Retinal pigment epithelial cell (primary cell): ENCODE measurements around the gene RRAGC.

ENCODE experiments used
- DNase-seq: peaks from one replicate; pipeline ENCODE4 v3.0.0-alpha.2; 2010; ENCODE audit warnings: low read depth
- H3K4me3 ChIP-seq: 2 replicates; pipeline ENCODE4 v1.5.1; 2011; ENCODE audit warnings: mild to moderate bottlenecking, low read length, control low read depth, moderate library complexity
- TF ChIP-seq, protein P1 (sequence below): conservative IDR thresholded peaks from 2 replicates; pipeline ENCODE4 v1.5.1; 2011; ENCODE audit warnings: low read depth, low read length, control low read depth, inconsistent platforms

The RRAGC gene, protein sequence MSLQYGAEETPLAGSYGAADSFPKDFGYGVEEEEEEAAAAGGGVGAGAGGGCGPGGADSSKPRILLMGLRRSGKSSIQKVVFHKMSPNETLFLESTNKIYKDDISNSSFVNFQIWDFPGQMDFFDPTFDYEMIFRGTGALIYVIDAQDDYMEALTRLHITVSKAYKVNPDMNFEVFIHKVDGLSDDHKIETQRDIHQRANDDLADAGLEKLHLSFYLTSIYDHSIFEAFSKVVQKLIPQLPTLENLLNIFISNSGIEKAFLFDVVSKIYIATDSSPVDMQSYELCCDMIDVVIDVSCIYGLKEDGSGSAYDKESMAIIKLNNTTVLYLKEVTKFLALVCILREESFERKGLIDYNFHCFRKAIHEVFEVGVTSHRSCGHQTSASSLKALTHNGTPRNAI

DNA sequence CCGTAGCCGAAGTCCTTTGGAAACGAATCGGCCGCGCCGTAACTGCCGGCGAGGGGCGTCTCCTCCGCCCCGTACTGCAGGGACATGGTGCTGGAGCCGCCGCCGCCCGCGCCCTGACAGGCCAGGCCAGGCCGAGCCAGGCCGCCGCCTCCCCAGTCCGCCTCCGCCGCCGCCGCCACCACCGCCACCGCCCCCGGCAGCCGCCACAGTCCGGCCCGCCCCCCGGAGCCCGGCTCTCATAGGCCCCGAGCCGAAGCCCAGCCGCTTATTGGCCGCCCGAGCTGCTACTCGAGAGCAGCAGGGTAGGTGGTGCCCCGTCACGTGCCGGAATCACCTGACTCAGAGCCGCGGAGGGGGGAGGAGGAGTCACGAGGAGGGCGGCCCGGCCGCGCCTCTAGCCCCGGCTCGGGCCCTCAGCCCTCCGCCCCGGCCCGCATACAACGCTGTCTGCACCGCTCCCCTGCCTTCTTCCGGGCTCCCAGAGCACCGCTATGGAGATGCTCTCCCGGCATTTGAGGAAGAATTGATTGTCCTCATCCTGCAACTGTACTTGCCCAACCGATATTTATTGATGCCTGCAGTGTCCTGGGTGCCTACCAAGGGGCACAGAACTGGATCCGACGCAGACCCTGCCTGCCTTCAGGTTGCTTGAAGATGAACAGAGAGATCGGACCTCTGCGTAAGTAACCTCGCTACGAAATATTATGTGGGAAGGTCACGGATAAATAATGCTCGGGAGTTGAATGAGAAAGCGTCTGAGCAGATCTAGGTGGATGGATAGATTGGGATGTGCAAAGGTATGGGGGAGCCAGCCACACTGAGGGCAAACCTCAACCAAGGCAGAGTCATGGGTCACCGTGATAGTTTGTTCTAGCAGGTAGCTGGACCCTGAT lies at the start of gene RRAGC:
Gene RRAGC, minus strand, starts transcription at position 212 of the 893 bp plus-strand sequence. Its CDS starts 126 bp downstream, at position 86.
- TF ChIP-seq, protein P1, sequence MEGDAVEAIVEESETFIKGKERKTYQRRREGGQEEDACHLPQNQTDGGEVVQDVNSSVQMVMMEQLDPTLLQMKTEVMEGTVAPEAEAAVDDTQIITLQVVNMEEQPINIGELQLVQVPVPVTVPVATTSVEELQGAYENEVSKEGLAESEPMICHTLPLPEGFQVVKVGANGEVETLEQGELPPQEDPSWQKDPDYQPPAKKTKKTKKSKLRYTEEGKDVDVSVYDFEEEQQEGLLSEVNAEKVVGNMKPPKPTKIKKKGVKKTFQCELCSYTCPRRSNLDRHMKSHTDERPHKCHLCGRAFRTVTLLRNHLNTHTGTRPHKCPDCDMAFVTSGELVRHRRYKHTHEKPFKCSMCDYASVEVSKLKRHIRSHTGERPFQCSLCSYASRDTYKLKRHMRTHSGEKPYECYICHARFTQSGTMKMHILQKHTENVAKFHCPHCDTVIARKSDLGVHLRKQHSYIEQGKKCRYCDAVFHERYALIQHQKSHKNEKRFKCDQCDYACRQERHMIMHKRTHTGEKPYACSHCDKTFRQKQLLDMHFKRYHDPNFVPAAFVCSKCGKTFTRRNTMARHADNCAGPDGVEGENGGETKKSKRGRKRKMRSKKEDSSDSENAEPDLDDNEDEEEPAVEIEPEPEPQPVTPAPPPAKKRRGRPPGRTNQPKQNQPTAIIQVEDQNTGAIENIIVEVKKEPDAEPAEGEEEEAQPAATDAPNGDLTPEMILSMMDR, result no peak
- H3K4me3 ChIP-seq, result peak within 1 kb of the TSS; percentile 98
- peak; percentile 90 for DNase-seq

DNA sequence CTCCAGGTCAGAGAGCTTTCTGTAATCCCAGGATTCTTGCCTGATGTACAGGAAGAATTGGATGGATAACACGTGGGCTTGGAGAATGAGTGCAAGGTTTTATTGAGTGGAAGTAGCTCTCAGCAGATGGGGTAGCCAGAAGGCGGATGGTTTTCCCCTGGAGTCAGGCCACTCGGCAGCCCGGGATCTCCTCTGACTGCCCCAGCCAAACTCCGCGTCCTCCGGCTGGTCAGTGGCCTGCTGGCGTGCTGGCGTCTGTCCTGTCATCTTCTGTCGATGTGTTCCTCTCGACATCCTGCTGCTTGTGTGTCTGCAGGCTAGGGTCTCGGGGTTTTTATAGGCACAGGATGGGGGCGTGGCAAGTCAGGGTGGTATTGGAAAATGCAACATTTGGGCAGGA lies 49.2 kb upstream of the RRAGC start:
- no peak overlapping the region for H3K4me3 ChIP-seq
- TF ChIP-seq, protein P1, result no peak
- DNase-seq, result no peak

DNA sequence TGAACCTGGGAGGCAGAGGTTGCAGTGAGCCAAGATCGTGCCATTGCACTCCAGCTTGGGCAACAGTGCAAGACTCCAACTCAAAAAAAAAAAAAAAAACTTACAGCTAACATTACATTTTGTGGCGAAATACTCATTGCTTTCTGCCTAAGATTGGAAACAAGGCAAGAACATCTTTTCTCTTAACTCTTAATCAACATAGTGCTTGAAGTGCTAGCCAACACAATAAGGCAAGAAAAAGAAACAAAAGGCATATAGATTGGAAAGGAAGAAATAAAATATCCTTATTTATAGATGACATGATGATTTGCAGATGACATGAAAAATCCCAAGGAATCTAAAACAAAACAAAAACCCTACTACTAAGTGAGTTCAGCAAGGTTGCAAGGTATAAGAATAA lies 46.4 kb upstream of the RRAGC start:
- H3K4me3 ChIP-seq, result no peak overlapping the region
- DNase-seq, result no peak
- TF ChIP-seq, protein P1, result no peak

DNA sequence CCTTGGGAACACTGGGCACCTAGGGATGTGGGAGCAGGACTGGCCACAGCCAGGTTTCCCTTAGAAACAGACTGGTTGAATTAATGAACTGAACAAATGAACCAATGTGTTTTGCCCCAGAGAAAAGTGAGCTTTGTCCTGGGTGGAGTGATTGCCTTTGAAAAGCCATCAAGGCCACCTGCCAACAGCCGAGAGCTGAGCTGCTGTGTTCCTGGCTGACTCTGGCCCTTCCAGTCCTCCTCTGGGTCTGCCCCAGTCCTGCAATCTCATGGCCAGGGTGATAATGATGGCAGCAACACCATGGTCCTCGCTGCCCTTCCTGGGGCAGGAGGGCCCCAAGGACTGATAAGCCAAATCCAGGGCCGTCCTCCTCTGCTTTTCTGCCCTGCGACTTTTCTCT lies 40.0 kb upstream of the RRAGC start:
- TF ChIP-seq, protein P1, result no peak
- no peak for DNase-seq
- H3K4me3 ChIP-seq, result no peak overlapping the region

DNA sequence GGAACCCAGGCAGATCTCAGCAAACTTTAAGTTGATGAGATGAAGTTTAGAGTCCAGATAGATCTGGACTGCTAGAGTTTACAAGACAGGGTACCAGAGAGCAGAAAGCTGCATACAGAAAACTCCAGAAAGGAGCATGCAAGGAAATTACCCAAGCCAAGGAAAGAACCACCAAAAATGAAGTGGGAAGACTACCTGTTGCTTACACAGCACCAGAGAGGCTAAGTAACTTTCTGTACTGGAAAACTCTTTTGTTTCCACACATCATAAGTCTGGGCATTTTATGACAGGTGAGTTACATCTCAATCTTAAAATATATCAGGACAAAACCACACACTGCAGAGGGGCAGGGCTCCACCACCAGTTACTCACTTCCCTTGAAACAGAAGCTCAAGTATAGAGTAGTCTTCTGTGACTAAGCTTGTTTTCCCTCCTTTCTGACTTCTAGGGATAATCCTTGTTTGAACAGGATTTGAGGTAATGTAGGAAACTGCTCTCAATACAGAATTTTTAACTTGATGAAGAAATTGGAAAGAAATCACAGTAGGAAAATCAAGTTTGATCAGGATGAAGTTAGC lies 39.2 kb upstream of the RRAGC start:
- no peak for DNase-seq
- TF ChIP-seq, protein P1, result no peak
- H3K4me3 ChIP-seq, result no peak overlapping the region

DNA sequence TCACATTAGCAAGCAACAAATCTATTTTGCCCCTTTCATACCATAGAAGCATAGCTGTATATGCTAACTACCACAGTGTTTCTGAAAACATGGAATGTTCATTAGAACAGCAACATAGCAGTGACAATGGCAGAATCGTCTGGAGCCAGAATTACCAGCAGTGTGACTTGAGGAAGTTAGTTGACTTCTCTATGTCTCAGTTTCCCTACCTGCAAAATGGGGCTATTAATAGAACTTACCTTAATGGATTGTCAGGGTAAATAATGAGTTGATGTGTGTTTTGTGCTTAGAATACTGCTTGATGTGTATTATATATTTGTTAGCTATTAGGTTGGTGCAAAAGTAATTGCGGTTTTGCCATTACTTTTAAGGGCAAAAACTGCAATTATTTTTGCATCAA lies 36.6 kb upstream of the RRAGC start:
- DNase-seq, result no peak
- TF ChIP-seq, protein P1, result no peak
- no peak overlapping the region for H3K4me3 ChIP-seq
